Muscle of arm (tissue), 12 donors: ENCODE results near the gene UHMK1. TPM values are rescaled to one million over a fixed set of nuclear protein-coding genes. Genes with fewer than 3 reads are reported as not detected.

ENCODE experiments used
- DNase-seq: peaks from one replicate; pipeline ENCODE4 v3.0.0-alpha.2; 2013
- polyA plus RNA-seq, 12 donors: library from polyadenylated mRNA; unstranded; fragments of 120-200 nt; gene quantifications; one replicate each; pipeline ENCODE4 v1.2.1, GENCODE V29; 2013; ENCODE audit not compliant: insufficient read length in 12 of 12

The UHMK1 gene
- polyA plus RNA-seq, 12 donors: 18.3 to 34.9 (median 27.9) TPM; not detected in 1

GRCh38 chr1:162502077-162502476 lies 4.5 kb downstream of the UHMK1 start:
- DNase-seq: no peak

- DNase-seq: no peak
These were observed 5.3 kb downstream of the UHMK1 start for GRCh38 chr1:162502928-162503327.

- no peak for DNase-seq
These were observed 29.7 kb downstream of the UHMK1 start for GRCh38 chr1:162527314-162527713.

- no peak for DNase-seq
These were observed 32.8 kb downstream of the UHMK1 start for GRCh38 chr1:162530307-162530987.

GRCh38 chr1:162530988-162531319 lies 33.3 kb downstream of the UHMK1 start:
- DNase-seq: no peak

GRCh38 chr1:162535501-162535900 lies 37.9 kb downstream of the UHMK1 start:
- DNase-seq: no peak

- no peak for DNase-seq
These were observed 38.9 kb downstream of the UHMK1 start for GRCh38 chr1:162536511-162536910.

GRCh38 chr1:162537216-162537615 lies 39.6 kb downstream of the UHMK1 start:
- no peak for DNase-seq

- DNase-seq: no peak
These were observed 41.3 kb downstream of the UHMK1 start for GRCh38 chr1:162538815-162539431.

GRCh38 chr1:162541619-162542141 lies 44.1 kb downstream of the UHMK1 start:
- DNase-seq: peak; percentile 82

GRCh38 chr1:162543228-162543627 lies 45.6 kb downstream of the UHMK1 start:
- no peak for DNase-seq

GRCh38 chr1:162548170-162548569 lies 50.6 kb downstream of the UHMK1 start:
- DNase-seq: no peak

- no peak for DNase-seq
These were observed 51.4 kb downstream of the UHMK1 start for GRCh38 chr1:162549001-162549400.

- DNase-seq: no peak
These were observed 53.3 kb downstream of the UHMK1 start for GRCh38 chr1:162550925-162551324.

GRCh38 chr1:162551969-162552683 lies 54.5 kb downstream of the UHMK1 start:
- DNase-seq: no peak

GRCh38 chr1:162552684-162553252 lies 55.1 kb downstream of the UHMK1 start:
- DNase-seq: no peak

- DNase-seq: no peak
These were observed 56.6 kb downstream of the UHMK1 start for GRCh38 chr1:162554258-162554657.

- DNase-seq: no peak
These were observed 59.9 kb downstream of the UHMK1 start for GRCh38 chr1:162557536-162557935.

- peak; percentile 71 for DNase-seq
These were observed 62.9 kb downstream of the UHMK1 start for GRCh38 chr1:162560303-162561036.

GRCh38 chr1:162561037-162561615 lies 63.5 kb downstream of the UHMK1 start:
- DNase-seq: peak; percentile 96
